ENCODE data around the gene GPBAR1. TPM values are rescaled to one million over a fixed set of nuclear protein-coding genes. Genes with fewer than 3 reads are reported as not detected.

The GPBAR1 gene
- total RNA-seq, 1 experiment from 2014 or later, result not detected

DNA sequence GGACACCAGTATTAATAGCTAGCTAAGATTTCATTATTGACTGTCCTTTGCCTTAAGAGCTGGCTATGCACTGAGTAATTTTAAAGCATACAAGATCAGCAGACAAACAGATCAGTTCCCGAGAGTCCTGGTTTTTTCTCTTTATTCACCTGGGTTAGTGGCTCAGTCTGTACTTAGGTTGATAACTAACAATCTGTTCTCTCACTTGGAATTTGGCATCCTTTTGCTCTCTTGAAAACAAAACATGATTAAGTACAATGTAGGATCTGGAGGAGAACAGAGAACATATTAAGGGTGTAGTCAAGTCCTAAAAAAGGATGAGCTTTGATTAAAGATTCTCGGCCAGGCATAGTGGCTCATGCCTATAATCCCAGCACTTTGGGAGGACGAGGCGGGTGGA is 27.3 kb upstream of the GPBAR1 start:
- H3K27me3 ChIP-seq, result no peaks in the 10 kb centered on the region
- no peak for DNase-seq
- H3K9me3 ChIP-seq, result no peaks in the 10 kb centered on the region
- H3K4me3 ChIP-seq, result no peak overlapping the region
- H3K36me3 ChIP-seq, result peaks cover 91% of the 10 kb centered on the region

DNA sequence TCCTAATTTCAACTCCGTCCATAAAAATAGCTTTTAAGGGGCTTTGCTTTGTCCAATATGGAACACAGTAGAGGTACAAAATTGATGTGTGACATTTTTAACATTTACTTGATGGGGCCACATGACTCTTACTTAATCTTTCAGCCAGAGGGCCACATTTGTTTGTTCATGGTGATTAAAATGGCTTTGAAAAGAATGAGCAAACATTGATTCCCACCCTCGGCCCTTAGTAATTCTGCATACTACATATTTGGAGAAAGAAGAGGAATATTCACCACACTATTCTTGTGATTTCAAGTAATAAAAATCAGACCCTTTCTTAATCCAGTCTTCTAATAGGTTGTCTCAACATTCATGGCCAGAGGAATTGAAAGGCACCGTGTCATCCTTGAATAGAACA is 26.3 kb upstream of the GPBAR1 start:
- peaks cover 93% of the 10 kb centered on the region for H3K36me3 ChIP-seq
- no peak for DNase-seq
- H3K9me3 ChIP-seq, result no peaks in the 10 kb centered on the region
- H3K27me3 ChIP-seq, result no peaks in the 10 kb centered on the region
- no peak overlapping the region for H3K4me3 ChIP-seq

GRCh38 chr2:218235017-218235416 is 25.8 kb upstream of the GPBAR1 start:
- no peaks in the 10 kb centered on the region for H3K9me3 ChIP-seq
- H3K27me3 ChIP-seq, result no peaks in the 10 kb centered on the region
- H3K4me3 ChIP-seq, result no peak overlapping the region
- DNase-seq, result no peak
- H3K36me3 ChIP-seq, result peaks cover 93% of the 10 kb centered on the region

- H3K9me3 ChIP-seq, result no peaks in the 10 kb centered on the region
- H3K4me3 ChIP-seq, result no peak overlapping the region
- H3K27me3 ChIP-seq, result no peaks in the 10 kb centered on the region
- peaks cover 93% of the 10 kb centered on the region for H3K36me3 ChIP-seq
- no peak for DNase-seq
These were observed 24.0 kb upstream of the GPBAR1 start for GRCh38 chr2:218236829-218237228.

- no peaks in the 10 kb centered on the region for H3K27me3 ChIP-seq
- H3K4me3 ChIP-seq, result no peak overlapping the region
- H3K36me3 ChIP-seq, result peaks cover 95% of the 10 kb centered on the region
- no peak for DNase-seq
- no peaks in the 10 kb centered on the region for H3K9me3 ChIP-seq
These were observed 21.9 kb upstream of the GPBAR1 start for GRCh38 chr2:218238887-218239286.

DNA sequence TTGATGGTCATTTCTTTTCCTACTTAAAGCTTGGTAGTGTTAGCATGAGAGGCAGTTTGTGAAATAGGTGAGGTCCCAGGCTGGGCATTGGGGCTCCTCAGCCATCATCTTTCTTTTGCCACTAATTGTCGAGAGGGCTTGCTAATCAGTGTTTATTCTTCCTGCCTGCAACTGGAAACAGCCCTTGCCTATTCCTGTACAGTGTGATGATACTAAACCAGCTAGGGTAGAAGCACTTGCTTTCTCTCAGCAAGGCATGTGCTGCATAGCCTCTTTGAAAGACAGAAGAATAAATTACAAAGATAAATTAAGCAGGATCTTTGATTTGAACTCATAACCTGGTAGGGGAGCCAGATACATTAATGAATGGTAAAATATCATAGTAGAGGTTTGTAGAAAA is 16.6 kb upstream of the GPBAR1 start:
- H3K27me3 ChIP-seq, result no peaks in the 10 kb centered on the region
- no peaks in the 10 kb centered on the region for H3K9me3 ChIP-seq
- peaks cover 98% of the 10 kb centered on the region for H3K36me3 ChIP-seq
- no peak for DNase-seq
- H3K4me3 ChIP-seq, result no peak overlapping the region

GRCh38 chr2:218244665-218245064 is 16.1 kb upstream of the GPBAR1 start:
- Histone ChIP-seq H3K4me3 (no peak overlapping the region), H3K9me3 (no peaks in the 10 kb centered on the region), H3K27me3 (no peaks in the 10 kb centered on the region), H3K36me3 (peaks cover 98% of the 10 kb centered on the region)
- DNase-seq, result no peak

GRCh38 chr2:218245214-218245613 is 15.6 kb upstream of the GPBAR1 start:
- no peak for DNase-seq
- Histone ChIP-seq H3K36me3 (peaks cover 98% of the 10 kb centered on the region), H3K4me3 (no peak overlapping the region), H3K27me3 (no peaks in the 10 kb centered on the region), H3K9me3 (no peaks in the 10 kb centered on the region)

- H3K9me3 ChIP-seq, result no peaks in the 10 kb centered on the region
- H3K4me3 ChIP-seq, result no peak overlapping the region
- DNase-seq, result no peak
- no peaks in the 10 kb centered on the region for H3K27me3 ChIP-seq
- peaks cover 90% of the 10 kb centered on the region for H3K36me3 ChIP-seq
These were observed 11.1 kb upstream of the GPBAR1 start for GRCh38 chr2:218249691-218250090.

GRCh38 chr2:218252509-218253231 is 8.1 kb upstream of the GPBAR1 start:
- Histone ChIP-seq H3K9me3 (no peaks in the 10 kb centered on the region), H3K4me3 (no peak overlapping the region), H3K36me3 (peaks cover 75% of the 10 kb centered on the region), H3K27me3 (no peaks in the 10 kb centered on the region)
- DNase-seq, result peak; percentile 26

GRCh38 chr2:218253232-218253625 is 7.6 kb upstream of the GPBAR1 start:
- peaks cover 71% of the 10 kb centered on the region for H3K36me3 ChIP-seq
- no peak overlapping the region for H3K4me3 ChIP-seq
- no peaks in the 10 kb centered on the region for H3K27me3 ChIP-seq
- no peak for DNase-seq
- no peaks in the 10 kb centered on the region for H3K9me3 ChIP-seq

DNA sequence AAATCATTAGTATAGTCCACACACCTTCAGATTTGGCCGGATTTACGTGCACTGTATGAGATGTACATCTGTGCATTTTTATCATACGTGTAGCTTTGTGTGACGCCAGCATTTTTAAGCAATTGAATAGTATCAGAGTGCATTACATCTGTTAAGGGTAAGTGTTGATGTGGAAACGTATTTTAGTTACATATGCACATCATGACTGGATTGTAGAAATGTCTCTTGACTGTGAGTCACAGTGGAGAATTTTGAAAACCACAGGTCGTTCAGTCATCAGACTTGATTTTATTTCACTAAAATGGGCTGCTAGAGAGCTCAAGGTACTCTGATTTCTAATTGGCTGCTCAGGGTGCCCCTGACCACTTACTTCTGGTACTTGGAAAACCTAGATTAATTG is 5.4 kb upstream of the GPBAR1 start:
- Histone ChIP-seq H3K36me3 (peaks cover 49% of the 10 kb centered on the region), H3K27me3 (no peaks in the 10 kb centered on the region), H3K4me3 (no peak overlapping the region), H3K9me3 (no peaks in the 10 kb centered on the region)
- DNase-seq, result no peak

DNA sequence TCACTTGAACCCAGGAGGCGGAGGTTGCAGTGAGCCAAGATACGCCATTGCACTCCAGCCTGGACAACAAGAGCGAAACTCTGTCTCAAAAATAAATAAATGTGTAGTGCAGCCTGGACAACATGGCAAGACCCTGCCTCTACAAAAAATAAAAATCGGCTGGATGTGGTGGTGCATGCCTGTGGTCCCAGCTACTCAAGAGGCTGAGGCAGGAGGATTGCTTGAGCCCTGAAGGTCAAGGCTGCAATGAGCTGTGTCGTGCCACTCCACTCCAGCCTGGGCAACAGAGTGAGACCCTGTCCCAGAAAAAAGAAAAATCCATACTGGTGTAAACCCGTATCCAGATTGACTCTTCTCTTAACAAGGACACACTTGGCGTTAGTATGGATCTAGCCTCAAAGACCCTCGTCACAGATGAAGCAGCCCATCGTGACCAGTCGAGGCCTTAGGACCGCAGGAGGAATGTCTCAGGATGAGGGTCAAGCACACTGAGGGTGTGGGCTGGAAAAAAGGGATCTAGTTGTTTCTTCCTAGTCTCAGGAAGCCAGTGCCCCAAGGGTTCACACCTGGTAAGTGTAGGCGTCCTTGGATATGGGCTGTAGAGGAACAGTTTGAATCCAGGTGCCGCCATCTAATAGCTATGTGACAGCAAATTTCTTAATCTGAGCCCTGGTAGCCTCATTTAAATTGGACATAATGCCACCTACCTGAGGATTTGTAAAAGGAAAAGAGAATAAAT is 4.0 kb upstream of the GPBAR1 start:
- Histone ChIP-seq H3K4me3 (no peak overlapping the region), H3K36me3 (peaks cover 40% of the 10 kb centered on the region), H3K9me3 (no peaks in the 10 kb centered on the region), H3K27me3 (no peaks in the 10 kb centered on the region)
- DNase-seq, result no peak

GRCh38 chr2:218257390-218257981 is 3.3 kb upstream of the GPBAR1 start:
- Histone ChIP-seq H3K4me3 (no peak overlapping the region), H3K9me3 (no peaks in the 10 kb centered on the region), H3K27me3 (no peaks in the 10 kb centered on the region), H3K36me3 (peaks cover 33% of the 10 kb centered on the region)
- no peak for DNase-seq

- H3K27me3 ChIP-seq, result no peaks in the 10 kb centered on the region
- H3K4me3 ChIP-seq, result no peak overlapping the region
- no peak for DNase-seq
- peaks cover 17% of the 10 kb centered on the region for H3K36me3 ChIP-seq
- no peaks in the 10 kb centered on the region for H3K9me3 ChIP-seq
These were observed 1.5 kb upstream of the GPBAR1 start for GRCh38 chr2:218259099-218259961.

DNA sequence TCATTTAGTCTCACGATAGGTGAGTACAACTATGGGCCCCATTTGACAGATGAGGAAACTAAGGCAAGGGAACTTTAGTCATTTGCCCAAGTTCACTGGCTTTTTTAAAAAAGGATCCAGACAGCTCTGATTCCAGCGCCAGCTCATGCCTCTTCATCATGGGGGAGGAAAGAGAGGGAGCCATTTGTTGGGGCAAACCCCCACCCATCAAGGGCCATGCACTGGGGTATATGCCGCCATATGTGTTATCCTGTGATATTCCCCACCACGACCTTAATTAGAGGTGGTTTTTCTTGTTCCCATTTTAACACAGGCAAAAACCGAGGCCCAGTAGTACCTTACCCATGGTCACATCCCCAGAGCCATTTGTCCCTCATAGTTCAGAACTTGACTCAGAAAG is 649 bp upstream of the GPBAR1 start:
- DNase-seq, result no peak
- no peaks in the 10 kb centered on the region for H3K9me3 ChIP-seq
- peaks cover 17% of the 10 kb centered on the region for H3K36me3 ChIP-seq
- H3K4me3 ChIP-seq, result no peak overlapping the region
- no peaks in the 10 kb centered on the region for H3K27me3 ChIP-seq

Data from MG63 (cell line).